ENCODE data around the gene AHSA1. TPM values are rescaled to one million over a fixed set of nuclear protein-coding genes. Genes with fewer than 3 reads are reported as not detected.

The AHSA1 gene
- total and polyA plus RNA-seq, 2 experiments from 2014 or later: 177 to 213 TPM

DNA sequence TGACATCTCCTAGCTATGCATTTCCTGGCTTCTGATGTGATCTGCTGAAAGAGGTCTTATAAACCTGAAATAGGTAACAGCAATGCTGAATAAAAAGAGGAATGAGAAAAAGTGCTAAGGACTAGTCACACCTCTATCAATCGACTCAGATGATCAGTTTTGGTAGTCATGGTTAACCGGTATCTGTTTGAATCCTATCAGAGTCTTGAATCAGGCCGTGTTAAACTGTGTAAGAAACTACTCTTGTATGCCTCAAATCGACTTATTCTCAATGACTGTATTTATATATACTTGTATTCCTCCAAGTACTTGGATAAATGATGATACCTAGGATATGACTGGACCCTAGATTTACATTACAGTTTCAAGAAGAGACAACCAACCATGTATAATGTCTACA is 51.5 kb downstream of the AHSA1 start:
- no peak overlapping the region for H3K27ac Mint-ChIP-seq
- H3K4me3 ChIP-seq: no peak overlapping the region
- no peaks in the 10 kb centered on the region for H3K4me1 ChIP-seq (ENCODE audit: insufficient read depth)
- no peaks in the 10 kb centered on the region for H3K27me3 Mint-ChIP-seq (ENCODE audit: insufficient read depth, low read depth, poor library complexity)
- no peak overlapping the region for H3K27ac ChIP-seq (ENCODE audit: low read depth)
- no peaks in the 10 kb centered on the region for H4K20me1 ChIP-seq (replicated peaks; ENCODE audit: insufficient read depth)
- no peak overlapping the region for H3K4me2 ChIP-seq
- H3K4me3 Mint-ChIP-seq: no peak overlapping the region
- peaks cover 2% of the 10 kb centered on the region; the same call in 1 of the 3 replicates for H3K9me3 Mint-ChIP-seq
- H3K4me1 Mint-ChIP-seq: no peaks in the 10 kb centered on the region
- H3F3A ChIP-seq (replicated peaks; ENCODE audit: low read depth): no peaks in the 10 kb centered on the region
- H3K79me2 ChIP-seq (replicated peaks; ENCODE audit: insufficient read depth): no peaks in the 10 kb centered on the region
- TF ChIP-seq ZNF462 (CRISPR knock-in tag; IDR thresholded peaks at IDR 0.05) (no peak), EZH2 (IDR thresholded peaks at IDR 0.05; ENCODE audit: low read depth, unreplicated experiment) (no peak), CREB1 (CRISPR knock-in tag; IDR thresholded peaks at IDR 0.05; ENCODE audit: low read depth) (no peak), NANOG (IDR thresholded peaks at IDR 0.05; ENCODE audit: borderline replicate concordance) (no peak), REST (IDR thresholded peaks at IDR 0.05; ENCODE audit: unreplicated experiment) (no peak), STAT1 (IDR thresholded peaks at IDR 0.05; ENCODE audit: unreplicated experiment) (no peak), ZNF114 (CRISPR knock-in tag; IDR thresholded peaks at IDR 0.05) (no peak), JUNB (IDR thresholded peaks at IDR 0.05; ENCODE audit: unreplicated experiment) (no peak), POLR2AphosphoS5 (IDR thresholded peaks at IDR 0.05; ENCODE audit: low read depth) (no peak), ZNF331 (CRISPR knock-in tag; IDR thresholded peaks at IDR 0.05; ENCODE audit: low read depth) (no peak)
- TF ChIP-seq, protein P1, sequence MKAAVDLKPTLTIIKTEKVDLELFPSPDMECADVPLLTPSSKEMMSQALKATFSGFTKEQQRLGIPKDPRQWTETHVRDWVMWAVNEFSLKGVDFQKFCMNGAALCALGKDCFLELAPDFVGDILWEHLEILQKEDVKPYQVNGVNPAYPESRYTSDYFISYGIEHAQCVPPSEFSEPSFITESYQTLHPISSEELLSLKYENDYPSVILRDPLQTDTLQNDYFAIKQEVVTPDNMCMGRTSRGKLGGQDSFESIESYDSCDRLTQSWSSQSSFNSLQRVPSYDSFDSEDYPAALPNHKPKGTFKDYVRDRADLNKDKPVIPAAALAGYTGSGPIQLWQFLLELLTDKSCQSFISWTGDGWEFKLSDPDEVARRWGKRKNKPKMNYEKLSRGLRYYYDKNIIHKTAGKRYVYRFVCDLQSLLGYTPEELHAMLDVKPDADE (IDR thresholded peaks at IDR 0.05): no peak
- H2AFZ ChIP-seq: no peak overlapping the region
- peaks cover 11% of the 10 kb centered on the region; the same call in 1 of the 2 replicates for H3K36me3 ChIP-seq (ENCODE audit: insufficient read depth)
- H3K36me3 Mint-ChIP-seq (ENCODE audit: low read depth): peaks cover 16% of the 10 kb centered on the region; the same call in 2 of the 3 replicates
- no peaks in the 10 kb centered on the region for H3K9me2 ChIP-seq (ENCODE audit: insufficient read depth)
- H3K27me3 ChIP-seq (ENCODE audit: insufficient read depth): no peaks in the 10 kb centered on the region
- DNase-seq (ENCODE audit: low spot score) (no peak), ATAC-seq (no peak)
